ENCODE results near the gene CUX1.
A peak's percentile ranks its signal among the peaks of the same experiment; 100 is the strongest.
"Not testable (repeated sequence)": the region's sequence is repeated elsewhere in the genome, so short reads cannot be mapped to it uniquely, and the experiment has no call there.

The CUX1 gene

GRCh38 chr7:101803203-101804087 lies 14.0 kb upstream of the CUX1 start:
- no peak for DNase-seq

- DNase-seq: peak; percentile 7
Observed at GRCh38 chr7:101804088-101804963, 13.1 kb upstream of the CUX1 start.

- no peak for DNase-seq
Observed at GRCh38 chr7:101804967-101805366, 12.5 kb upstream of the CUX1 start.

- no peak for DNase-seq
Observed at GRCh38 chr7:101812595-101812994, 4.8 kb upstream of the CUX1 start.

GRCh38 chr7:101813402-101814019 lies 3.9 kb upstream of the CUX1 start:
- DNase-seq: no peak

- DNase-seq: peak; percentile 37
Observed at GRCh38 chr7:101814081-101814990, 3.1 kb upstream of the CUX1 start.

GRCh38 chr7:101814991-101815825 lies 2.2 kb upstream of the CUX1 start:
- peak; percentile 54 for DNase-seq

GRCh38 chr7:101815826-101816594 lies 1.4 kb upstream of the CUX1 start:
- DNase-seq: peak; percentile 54

- no peak for DNase-seq
Observed at GRCh38 chr7:101816595-101817470, 593 bp upstream of the CUX1 start.

GRCh38 chr7:101818287-101819071 lies 1.1 kb downstream of the CUX1 start:
- no peak for DNase-seq

- DNase-seq: no peak
Observed at GRCh38 chr7:101819183-101819582, 1.8 kb downstream of the CUX1 start.

GRCh38 chr7:101819913-101820522 lies 2.6 kb downstream of the CUX1 start:
- no peak for DNase-seq

GRCh38 chr7:101820703-101821102 lies 3.3 kb downstream of the CUX1 start:
- DNase-seq: no peak

- not testable (repeated sequence) for DNase-seq
Observed at GRCh38 chr7:101822632-101823031, 5.2 kb downstream of the CUX1 start.

- no peak for DNase-seq
Observed at GRCh38 chr7:101823096-101823495, 5.7 kb downstream of the CUX1 start.

- DNase-seq: no peak
Observed at GRCh38 chr7:101823596-101823995, 6.2 kb downstream of the CUX1 start.

GRCh38 chr7:101824440-101824839 lies 7.0 kb downstream of the CUX1 start:
- DNase-seq: no peak
